GM21381 (cell line): ENCODE measurements around the gene PDGFC.
"Not testable (repeated sequence)": the region's sequence is repeated elsewhere in the genome, so short reads cannot be mapped to it uniquely, and the experiment has no call there.

ENCODE experiments used
- ATAC-seq: cut with Tn5 transposase; IDR thresholded peaks from one replicate; pipeline ENCODE4 v1.9.1; 2021; ENCODE audit warnings: mild to moderate bottlenecking, moderate library complexity; ENCODE audit not compliant: unreplicated experiment

The PDGFC gene

GRCh38 chr4:156913234-156913633 is 58.4 kb downstream of the PDGFC start:
- ATAC-seq = no peak

GRCh38 chr4:156909010-156909409 is 62.6 kb downstream of the PDGFC start:
- ATAC-seq = no peak

- no peak for ATAC-seq
Observed at GRCh38 chr4:156906325-156906724, 65.3 kb downstream of the PDGFC start.

- no peak for ATAC-seq
Observed at GRCh38 chr4:156901871-156902270, 69.7 kb downstream of the PDGFC start.

GRCh38 chr4:156898373-156899117 is 73.1 kb downstream of the PDGFC start:
- no peak for ATAC-seq

GRCh38 chr4:156896527-156896926 is 75.1 kb downstream of the PDGFC start:
- ATAC-seq = no peak

- ATAC-seq = no peak
Observed at GRCh38 chr4:156894234-156894633, 77.4 kb downstream of the PDGFC start.

GRCh38 chr4:156892805-156893204 is 78.8 kb downstream of the PDGFC start:
- no peak for ATAC-seq

GRCh38 chr4:156889616-156890594 is 81.7 kb downstream of the PDGFC start:
- ATAC-seq = no peak

- no peak for ATAC-seq
Observed at GRCh38 chr4:156888762-156889161, 82.8 kb downstream of the PDGFC start.

- ATAC-seq = no peak
Observed at GRCh38 chr4:156886481-156886880, 85.1 kb downstream of the PDGFC start.

GRCh38 chr4:156885374-156885773 is 86.2 kb downstream of the PDGFC start:
- ATAC-seq = no peak

GRCh38 chr4:156884183-156884582 is 87.4 kb downstream of the PDGFC start:
- ATAC-seq = no peak

- ATAC-seq = no peak
Observed at GRCh38 chr4:156875704-156876103, 95.9 kb downstream of the PDGFC start.

GRCh38 chr4:156875055-156875454 is 96.5 kb downstream of the PDGFC start:
- ATAC-seq = no peak

- no peak for ATAC-seq
Observed at GRCh38 chr4:156873799-156874198, 97.8 kb downstream of the PDGFC start.

GRCh38 chr4:156870861-156871260 is 100.7 kb downstream of the PDGFC start:
- ATAC-seq = no peak

- no peak for ATAC-seq
Observed at GRCh38 chr4:156870131-156870530, 101.5 kb downstream of the PDGFC start.

GRCh38 chr4:156866088-156866487 is 105.5 kb downstream of the PDGFC start:
- not testable (repeated sequence) for ATAC-seq

GRCh38 chr4:156865451-156865850 is 106.1 kb downstream of the PDGFC start:
- ATAC-seq = no peak

- no peak for ATAC-seq
Observed at GRCh38 chr4:156858071-156858470, 113.5 kb downstream of the PDGFC start.

GRCh38 chr4:156838761-156839160 is 132.8 kb downstream of the PDGFC start:
- ATAC-seq = no peak
